H9 (cell line): ENCODE measurements around the gene PGAP6. TPM values are rescaled to one million over a fixed set of nuclear protein-coding genes. Genes with fewer than 3 reads are reported as not detected.

Experiments used
- DNase-seq: peaks from one replicate; pipeline ENCODE4 v3.0.0-alpha.2; 2017
- H2AFZ ChIP-seq: one replicate; pipeline ENCODE4 v1.6.1; 2013; ENCODE audit warnings: mild to moderate bottlenecking, low read length, control low read depth, moderate library complexity
- H2AK5ac ChIP-seq: 2 replicates; pipeline ENCODE4 v1.6.1; 2013; ENCODE audit warnings: low read length, control low read depth, mixed read lengths; ENCODE audit not compliant: insufficient read length
- H2BK120ac ChIP-seq: one replicate; pipeline ENCODE4 v1.6.1; 2013; ENCODE audit warnings: low read depth, mild to moderate bottlenecking, low read length, control low read depth, inconsistent platforms; ENCODE audit not compliant: poor library complexity, severe bottlenecking
- H2BK12ac ChIP-seq: 2 replicates; pipeline ENCODE4 v1.6.1; 2013; ENCODE audit warnings: low read length, control low read depth, mixed read lengths, low read depth; ENCODE audit not compliant: insufficient read length
- H2BK15ac ChIP-seq: 2 replicates; pipeline ENCODE4 v1.6.1; 2013; ENCODE audit warnings: low read depth, low read length, control low read depth
- H2BK20ac ChIP-seq: one replicate; pipeline ENCODE4 v1.6.1; 2013; ENCODE audit warnings: low read depth, mild to moderate bottlenecking, low read length, control low read depth, inconsistent platforms; ENCODE audit not compliant: poor library complexity, severe bottlenecking
- H2BK5ac ChIP-seq: 2 replicates; pipeline ENCODE4 v1.6.1; 2013; ENCODE audit warnings: low read length, control low read depth, mixed read lengths; ENCODE audit not compliant: insufficient read length
- H3K14ac ChIP-seq: 2 replicates; pipeline ENCODE4 v1.6.1; 2013; ENCODE audit warnings: low read length, control low read depth; ENCODE audit not compliant: insufficient read depth
- H3K18ac ChIP-seq: 2 replicates; pipeline ENCODE4 v1.6.1; 2013; ENCODE audit warnings: low read depth, mild to moderate bottlenecking, mixed read lengths, low read length, control low read depth; ENCODE audit not compliant: insufficient read length
- H3K23ac ChIP-seq: 2 replicates; pipeline ENCODE4 v1.6.1; 2013; ENCODE audit warnings: low read length, control low read depth, mixed read lengths, low read depth; ENCODE audit not compliant: insufficient read length
- H3K23me2 ChIP-seq: 2 replicates; pipeline ENCODE4 v1.6.1; 2013; ENCODE audit warnings: low read depth, mild to moderate bottlenecking, mixed read lengths, low read length, control low read depth; ENCODE audit not compliant: insufficient read length, poor library complexity, severe bottlenecking
- H3K27ac ChIP-seq: 2 replicates; pipeline ENCODE4 v1.5.1; 2013; ENCODE audit warnings: low read length, control low read depth, mixed read lengths, low read depth; ENCODE audit not compliant: insufficient read length
- H3K27me3 ChIP-seq: 2 replicates; pipeline ENCODE4 v1.6.1; 2013; ENCODE audit warnings: low read length, control low read depth, inconsistent platforms; ENCODE audit not compliant: insufficient read depth
- H3K4ac ChIP-seq: 2 replicates; pipeline ENCODE4 v1.6.1; 2013; ENCODE audit warnings: low read depth, mild to moderate bottlenecking, control low read depth, inconsistent platforms, low read length, moderate library complexity
- H3K4me1 ChIP-seq: 2 replicates; pipeline ENCODE4 v1.6.1; 2013; ENCODE audit warnings: low read length, control low read depth, inconsistent platforms; ENCODE audit not compliant: insufficient read depth
- H3K4me2 ChIP-seq: 2 replicates; pipeline ENCODE4 v1.6.1; 2013; ENCODE audit warnings: low read length, control low read depth, mixed read lengths; ENCODE audit not compliant: insufficient read length, insufficient read depth
- H3K56ac ChIP-seq: 2 replicates; pipeline ENCODE4 v1.6.1; 2013; ENCODE audit warnings: low read depth, mild to moderate bottlenecking, mixed read lengths, low read length, control low read depth; ENCODE audit not compliant: insufficient read length
- H3K79me1 ChIP-seq: 2 replicates; pipeline ENCODE4 v1.6.1; 2013; ENCODE audit warnings: low read depth, mild to moderate bottlenecking, moderate library complexity, low read length, control low read depth, inconsistent platforms; ENCODE audit not compliant: insufficient read depth, poor library complexity, severe bottlenecking
- H3K79me2 ChIP-seq: 2 replicates; pipeline ENCODE4 v1.6.1; 2013; ENCODE audit warnings: low read length, control low read depth, inconsistent platforms; ENCODE audit not compliant: insufficient read depth
- H3K9ac ChIP-seq: 2 replicates; pipeline ENCODE4 v1.6.1; 2013; ENCODE audit warnings: low read length, control low read depth, mixed read lengths; ENCODE audit not compliant: insufficient read length; ENCODE audit errors: extremely low read depth
- H3K9me3 ChIP-seq: one replicate; pipeline ENCODE4 v1.6.1; 2013; ENCODE audit warnings: low read depth, low read length, inconsistent platforms; ENCODE audit not compliant: control insufficient read depth
- H3T11ph ChIP-seq: one replicate; pipeline ENCODE4 v1.6.1; 2013; ENCODE audit warnings: mild to moderate bottlenecking, low read length, control low read depth, inconsistent platforms
- H4K20me1 ChIP-seq: one replicate; pipeline ENCODE4 v1.6.1; 2013; ENCODE audit not compliant: control insufficient read depth, insufficient read length, insufficient read depth
- H4K5ac ChIP-seq: 2 replicates; pipeline ENCODE4 v1.6.1; 2013; ENCODE audit warnings: low read depth, mild to moderate bottlenecking, mixed read lengths, low read length, control low read depth; ENCODE audit not compliant: insufficient read length
- H4K8ac ChIP-seq: replicated peaks from 2 replicates; pipeline ENCODE4 v1.6.1; 2013; ENCODE audit warnings: low read length, control low read depth, mixed read lengths, low read depth; ENCODE audit not compliant: insufficient read length
- H4K91ac ChIP-seq: 2 replicates; pipeline ENCODE4 v1.6.1; 2013; ENCODE audit warnings: low read depth, mild to moderate bottlenecking, moderate library complexity, mixed read lengths, low read length, control low read depth; ENCODE audit not compliant: insufficient read length
- H3K27ac Mint-ChIP-seq, 3 experiments: 2 replicates in 2 of 3; 3 replicates in 1 of 3; pipeline ENCODE4 v1.8.0; 2020 to 2021; ENCODE audit warnings: mixed read lengths in 3 of 3, mild to moderate bottlenecking in 1 of 3, moderate library complexity in 1 of 3
- H3K27me3 Mint-ChIP-seq: 2 replicates; pipeline ENCODE4 v1.8.0; 2021; ENCODE audit warnings: low read depth, mild to moderate bottlenecking, moderate library complexity, mixed read lengths
- H3K36me3 Mint-ChIP-seq, 3 experiments: 2 replicates in 2 of 3; 3 replicates in 1 of 3; pipeline ENCODE4 v1.8.0; 2020 to 2021; ENCODE audit warnings: low read depth in 3 of 3, mixed read lengths in 3 of 3; ENCODE audit not compliant: insufficient read depth in 1 of 3
- H3K4me1 Mint-ChIP-seq, 2 experiments: 2 replicates each; pipeline ENCODE4 v1.8.0; 2020; ENCODE audit warnings: mixed read lengths in 2 of 2
- H3K4me3 Mint-ChIP-seq, 2 experiments: 2 replicates in 1 of 2; 3 replicates in 1 of 2; pipeline ENCODE4 v1.8.0; 2020 to 2021; ENCODE audit warnings: mild to moderate bottlenecking in 2 of 2, mixed read lengths in 2 of 2, moderate library complexity in 1 of 2
- H3K9me3 Mint-ChIP-seq, 2 experiments: 2 replicates in 1 of 2; 3 replicates in 1 of 2; pipeline ENCODE4 v1.8.0; 2020; ENCODE audit warnings: mild to moderate bottlenecking in 2 of 2, mixed read lengths in 2 of 2, moderate library complexity in 1 of 2
- WGBS: extraction: QIAGEN DNeasy Blood & Tissue Kit; methylation state at CpG from one replicate; pipeline ENCODE4 v1.1.7; 2013; ENCODE audit warnings: missing lambda C conversion rate, low lambda C conversion rate, mixed read lengths; ENCODE audit not compliant: insufficient read length; ENCODE audit errors: extremely low coverage; 5-methylcytosine and 5-hydroxymethylcytosine counted together
- total RNA-seq: library from RNA; stranded (reverse); gene quantifications from 2 replicates; pipeline ENCODE4 v1.2.1, GENCODE V29; 2021
- TF ChIP-seq, protein P1 (sequence below): fragments of 200-600 bp; sonication (generic); conservative IDR thresholded peaks from 3 replicates; pipeline ENCODE4 v1.8.0; 2021; ENCODE audit warnings: antibody characterized with exemption, mild to moderate bottlenecking

The PGAP6 gene
- total RNA-seq, 1 experiment from 2014 or later: 111 TPM

DNA sequence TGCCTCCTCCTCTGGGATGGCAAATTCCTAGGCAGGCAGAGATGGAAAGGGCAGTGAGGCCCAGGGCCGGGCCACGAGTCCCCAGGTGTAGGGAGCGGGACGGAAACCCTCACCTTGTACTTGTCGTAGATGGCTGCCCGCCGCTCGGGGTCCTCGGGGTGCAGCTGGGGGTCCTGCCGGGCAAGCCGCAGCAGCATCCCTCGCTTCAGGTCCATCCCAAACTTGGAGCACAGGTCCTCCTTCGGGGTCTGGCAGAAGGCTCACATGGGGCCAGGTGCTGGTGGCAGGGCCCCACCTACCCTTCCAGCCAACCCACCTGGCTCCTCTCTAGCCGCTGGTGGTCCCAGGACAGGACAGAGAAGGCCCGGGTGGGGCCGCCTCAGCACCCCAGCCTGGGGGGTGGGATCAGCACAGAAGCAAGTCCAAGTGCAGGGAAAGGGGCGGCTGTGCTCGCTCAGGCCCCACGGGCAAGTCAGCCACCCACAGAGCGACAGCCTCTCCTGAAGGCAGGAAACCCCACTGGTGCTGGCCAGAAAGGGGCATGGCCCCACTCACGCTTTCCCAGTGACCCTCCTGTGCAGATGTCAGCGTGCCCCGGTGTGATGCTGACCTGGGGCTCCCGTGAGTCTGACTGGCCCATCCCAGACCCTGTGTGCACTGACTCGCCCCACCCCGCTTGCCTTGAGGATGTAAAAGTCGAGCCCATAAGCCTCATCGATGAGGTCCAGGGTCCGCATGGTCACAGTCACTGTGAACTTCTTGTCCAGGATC is 13.2 kb downstream of the PGAP6 start:
- Histone ChIP-seq H3K14ac (no peak overlapping the region), H3K4me1 (no peaks in the 10 kb centered on the region), H3K23ac (no peak overlapping the region), H4K91ac (no peak overlapping the region), H2BK12ac (no peak overlapping the region), H3K56ac (no peak overlapping the region), H2AFZ (no peak overlapping the region), H2BK15ac (no peak overlapping the region), H2BK20ac (no peak overlapping the region), H3K79me2 (no peaks in the 10 kb centered on the region), H3K9ac (no peak overlapping the region), H3K79me1 (no peaks in the 10 kb centered on the region), H4K5ac (no peak overlapping the region), H2BK120ac (no peak overlapping the region), H4K8ac (no peak overlapping the region), H3K4ac (no peak overlapping the region), H3T11ph (no peak overlapping the region), H4K20me1 (no peaks in the 10 kb centered on the region), H2BK5ac (no peak overlapping the region), H3K18ac (no peak overlapping the region), H3K27me3 (no peaks in the 10 kb centered on the region), H3K23me2 (no peaks in the 10 kb centered on the region), H3K4me2 (no peak overlapping the region), H3K9me3 (no peaks in the 10 kb centered on the region), H2AK5ac (no peak overlapping the region), H3K27ac (no peak overlapping the region)
- peaks cover 6 to 48% (median 37%) of the 10 kb centered on the region in 3 experiments for H3K36me3 Mint-ChIP-seq
- peaks cover 3% of the 10 kb centered on the region for H3K27me3 Mint-ChIP-seq
- H3K4me3 Mint-ChIP-seq: no peak overlapping the region; a peak in 1 of 5 replicates
- no peak for DNase-seq
- H3K9me3 Mint-ChIP-seq: no peaks in the 10 kb centered on the region
- WGBS: no CpG with 5 or more reads among the region's 29 CpGs
- H3K4me1 Mint-ChIP-seq: peaks cover 9 to 14% of the 10 kb centered on the region in 2 experiments
- TF ChIP-seq, protein P1, sequence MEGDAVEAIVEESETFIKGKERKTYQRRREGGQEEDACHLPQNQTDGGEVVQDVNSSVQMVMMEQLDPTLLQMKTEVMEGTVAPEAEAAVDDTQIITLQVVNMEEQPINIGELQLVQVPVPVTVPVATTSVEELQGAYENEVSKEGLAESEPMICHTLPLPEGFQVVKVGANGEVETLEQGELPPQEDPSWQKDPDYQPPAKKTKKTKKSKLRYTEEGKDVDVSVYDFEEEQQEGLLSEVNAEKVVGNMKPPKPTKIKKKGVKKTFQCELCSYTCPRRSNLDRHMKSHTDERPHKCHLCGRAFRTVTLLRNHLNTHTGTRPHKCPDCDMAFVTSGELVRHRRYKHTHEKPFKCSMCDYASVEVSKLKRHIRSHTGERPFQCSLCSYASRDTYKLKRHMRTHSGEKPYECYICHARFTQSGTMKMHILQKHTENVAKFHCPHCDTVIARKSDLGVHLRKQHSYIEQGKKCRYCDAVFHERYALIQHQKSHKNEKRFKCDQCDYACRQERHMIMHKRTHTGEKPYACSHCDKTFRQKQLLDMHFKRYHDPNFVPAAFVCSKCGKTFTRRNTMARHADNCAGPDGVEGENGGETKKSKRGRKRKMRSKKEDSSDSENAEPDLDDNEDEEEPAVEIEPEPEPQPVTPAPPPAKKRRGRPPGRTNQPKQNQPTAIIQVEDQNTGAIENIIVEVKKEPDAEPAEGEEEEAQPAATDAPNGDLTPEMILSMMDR: no peak
- no peak overlapping the region for H3K27ac Mint-ChIP-seq
